ENCODE results near the gene GNAO1. TPM values are rescaled to one million over a fixed set of nuclear protein-coding genes. Genes with fewer than 3 reads are reported as not detected.

The GNAO1 gene
- total and polyA plus RNA-seq, 9 of the 15 experiments (the other 6 are each of a cell fraction or from before 2014, with no cell fraction given) = 0.07 to 0.42 (median 0.08) TPM; not detected in 5

GRCh38 chr16:56332464-56333079, 141.3 kb downstream of the GNAO1 start (continued):
- TF ChIP-seq NR2C2 (CRISPR knock-in tag; IDR thresholded peaks at IDR 0.05) (no peak), NR2C2 (tag; IDR thresholded peaks at IDR 0.05) (peak; percentile 42), ZNF511 (CRISPR knock-in tag; IDR thresholded peaks at IDR 0.05) (no peak), ZNF347 (CRISPR knock-in tag; IDR thresholded peaks at IDR 0.05; ENCODE audit: low read depth) (no peak), ZNF518B (CRISPR knock-in tag; IDR thresholded peaks at IDR 0.05) (no peak), MXI1 (IDR thresholded peaks at IDR 0.05; ENCODE audit: low read depth, low read length) (no peak), REST (IDR thresholded peaks at IDR 0.05; ENCODE audit: borderline replicate concordance) (peak; percentile 85), REST (CRISPR knock-in tag; IDR thresholded peaks at IDR 0.05; ENCODE audit: low read depth) (peak; percentile 14; the same call in 1 of the 2 replicates), RFX5 (IDR thresholded peaks at IDR 0.05; ENCODE audit: low read depth, low read length) (no peak), EGR1 (conservative IDR thresholded peaks at IDR 0.05) (no peak), MLLT1 (IDR thresholded peaks at IDR 0.05) (no peak), ATF4 (CRISPR knock-in tag; IDR thresholded peaks at IDR 0.05) (no peak), CREM (IDR thresholded peaks at IDR 0.05; ENCODE audit: low read depth) (peak; percentile 29; the same call in 1 of the 2 replicates)
